Mucosa of rectum (tissue), 2 donors: Measurements from ENCODE around the gene CLPX.

ENCODE experiments used
- H3K27ac ChIP-seq, 2 donors: one replicate each; pipeline ENCODE4 v1.7.0; 2013; ENCODE audit warnings: inconsistent platforms in 2 of 2, low read depth in 2 of 2, low read length in 2 of 2
- H3K27me3 ChIP-seq, 2 donors: one replicate each; pipeline ENCODE4 v1.7.0; 2013; ENCODE audit warnings: low read length in 2 of 2; ENCODE audit not compliant: control insufficient read depth in 2 of 2, insufficient read depth in 2 of 2
- H3K36me3 ChIP-seq, 2 donors: one replicate each; pipeline ENCODE4 v1.7.0; 2013; ENCODE audit warnings: low read length in 2 of 2; ENCODE audit not compliant: control insufficient read depth in 2 of 2, insufficient read depth in 2 of 2
- H3K4me1 ChIP-seq, 2 donors: one replicate each; pipeline ENCODE4 v1.7.0; 2013; ENCODE audit warnings: low read length in 2 of 2, mild to moderate bottlenecking in 1 of 2; ENCODE audit not compliant: control insufficient read depth in 2 of 2, insufficient read depth in 2 of 2
- H3K4me3 ChIP-seq, 2 donors: one replicate each; pipeline ENCODE4 v1.7.0; 2013; ENCODE audit warnings: low read length in 2 of 2
- H3K9ac ChIP-seq, 2 donors: one replicate each; pipeline ENCODE4 v1.7.0; 2013; ENCODE audit warnings: low read length in 2 of 2, low read depth in 1 of 2, mild to moderate bottlenecking in 1 of 2
- H3K9me3 ChIP-seq, 2 donors: one replicate each; pipeline ENCODE4 v1.7.0; 2013; ENCODE audit warnings: low read length in 2 of 2; ENCODE audit not compliant: control insufficient read depth in 2 of 2
- donor health status: healthy.
- donor health status: Normal muscosa, but diverticular disease.

CLPX gene

GRCh38 chr15:65217526-65218482 lies 32.7 kb upstream of the CLPX start:
- H3K36me3 ChIP-seq = no peaks in the 10 kb centered on the region
- no peaks in the 10 kb centered on the region for H3K27me3 ChIP-seq
- no peaks in the 10 kb centered on the region for H3K4me1 ChIP-seq
- no peak overlapping the region for H3K27ac ChIP-seq
- H3K9me3 ChIP-seq = no peaks in the 10 kb centered on the region
- no peak overlapping the region for H3K4me3 ChIP-seq
- H3K9ac ChIP-seq = no peak overlapping the region

GRCh38 chr15:65215496-65215895 lies 30.4 kb upstream of the CLPX start:
- H3K9ac ChIP-seq = no peak overlapping the region
- H3K36me3 ChIP-seq = no peaks in the 10 kb centered on the region
- no peaks in the 10 kb centered on the region for H3K4me1 ChIP-seq
- H3K9me3 ChIP-seq = no peaks in the 10 kb centered on the region
- no peaks in the 10 kb centered on the region for H3K27me3 ChIP-seq
- H3K27ac ChIP-seq = no peak overlapping the region
- H3K4me3 ChIP-seq = no peak overlapping the region

GRCh38 chr15:65214010-65214409 lies 28.9 kb upstream of the CLPX start:
- no peak overlapping the region for H3K27ac ChIP-seq
- H3K36me3 ChIP-seq = no peaks in the 10 kb centered on the region
- H3K9me3 ChIP-seq = no peaks in the 10 kb centered on the region
- H3K9ac ChIP-seq = no peak overlapping the region
- H3K27me3 ChIP-seq = no peaks in the 10 kb centered on the region
- H3K4me1 ChIP-seq = no peaks in the 10 kb centered on the region
- H3K4me3 ChIP-seq = no peak overlapping the region

- H3K27ac ChIP-seq = no peak overlapping the region
- H3K4me1 ChIP-seq = no peaks in the 10 kb centered on the region
- H3K27me3 ChIP-seq = no peaks in the 10 kb centered on the region
- no peak overlapping the region for H3K9ac ChIP-seq
- no peaks in the 10 kb centered on the region for H3K9me3 ChIP-seq
- H3K4me3 ChIP-seq = no peak overlapping the region
- no peaks in the 10 kb centered on the region for H3K36me3 ChIP-seq
Observed at GRCh38 chr15:65213241-65213640, 28.1 kb upstream of the CLPX start.

GRCh38 chr15:65212097-65212496 lies 27.0 kb upstream of the CLPX start:
- H3K4me3 ChIP-seq = no peak overlapping the region
- no peaks in the 10 kb centered on the region for H3K27me3 ChIP-seq
- no peaks in the 10 kb centered on the region for H3K4me1 ChIP-seq
- no peaks in the 10 kb centered on the region for H3K36me3 ChIP-seq
- H3K9ac ChIP-seq = no peak overlapping the region
- no peaks in the 10 kb centered on the region for H3K9me3 ChIP-seq
- H3K27ac ChIP-seq = no peak overlapping the region

GRCh38 chr15:65211482-65211982 lies 26.4 kb upstream of the CLPX start:
- H3K9me3 ChIP-seq = no peaks in the 10 kb centered on the region
- H3K27ac ChIP-seq = no peak overlapping the region
- no peaks in the 10 kb centered on the region for H3K4me1 ChIP-seq
- H3K36me3 ChIP-seq = no peaks in the 10 kb centered on the region
- no peak overlapping the region for H3K9ac ChIP-seq
- H3K4me3 ChIP-seq = no peak overlapping the region
- no peaks in the 10 kb centered on the region for H3K27me3 ChIP-seq

GRCh38 chr15:65210770-65211481 lies 25.8 kb upstream of the CLPX start, which contains the start of gene CILP:
Gene CILP (minus strand): TSS chr15:65211473. CDS start chr15:65209755, 1,718 bp downstream.
- no peaks in the 10 kb centered on the region for H3K36me3 ChIP-seq
- no peaks in the 10 kb centered on the region for H3K4me1 ChIP-seq
- H3K9ac ChIP-seq = no peak within 1 kb of the TSS
- no peaks in the 10 kb centered on the region for H3K27me3 ChIP-seq
- peak within 1 kb of the TSS in 1 of 2 donors; percentile 7 for H3K27ac ChIP-seq
- no peak within 1 kb of the TSS for H3K4me3 ChIP-seq
- no peaks in the 10 kb centered on the region for H3K9me3 ChIP-seq

- H3K4me3 ChIP-seq = no peak overlapping the region
- no peak overlapping the region for H3K27ac ChIP-seq
- no peaks in the 10 kb centered on the region for H3K27me3 ChIP-seq
Observed at GRCh38 chr15:65209701-65210643, 24.8 kb upstream of the CLPX start.

GRCh38 chr15:65208647-65209046 lies 23.5 kb upstream of the CLPX start:
- Histone ChIP-seq H3K4me3 (no peak overlapping the region), H3K9me3 (no peaks in the 10 kb centered on the region)

More at GRCh38 chr15:65209701-65210643, 24.8 kb upstream of the CLPX start:
- no peak overlapping the region for H3K9ac ChIP-seq
- H3K36me3 ChIP-seq = no peaks in the 10 kb centered on the region
- H3K4me1 ChIP-seq = no peaks in the 10 kb centered on the region
- H3K9me3 ChIP-seq = no peaks in the 10 kb centered on the region

More at GRCh38 chr15:65208647-65209046, 23.5 kb upstream of the CLPX start:
- no peaks in the 10 kb centered on the region for H3K36me3 ChIP-seq
- no peak overlapping the region for H3K27ac ChIP-seq
- H3K4me1 ChIP-seq = no peaks in the 10 kb centered on the region
- no peaks in the 10 kb centered on the region for H3K27me3 ChIP-seq
- H3K9ac ChIP-seq = no peak overlapping the region
